Cerebellar cortex (tissue), 1 donor: ENCODE measurements around the gene ZNF417.
"Not testable (repeated sequence)": the region's sequence is repeated elsewhere in the genome, so short reads cannot be mapped to it uniquely, and the experiment has no call there.

Experiments
- DNase-seq: peaks from one replicate; pipeline ENCODE4 v3.0.0-alpha.2; 2015; ENCODE audit warnings: low spot score

The ZNF417 gene

DNA sequence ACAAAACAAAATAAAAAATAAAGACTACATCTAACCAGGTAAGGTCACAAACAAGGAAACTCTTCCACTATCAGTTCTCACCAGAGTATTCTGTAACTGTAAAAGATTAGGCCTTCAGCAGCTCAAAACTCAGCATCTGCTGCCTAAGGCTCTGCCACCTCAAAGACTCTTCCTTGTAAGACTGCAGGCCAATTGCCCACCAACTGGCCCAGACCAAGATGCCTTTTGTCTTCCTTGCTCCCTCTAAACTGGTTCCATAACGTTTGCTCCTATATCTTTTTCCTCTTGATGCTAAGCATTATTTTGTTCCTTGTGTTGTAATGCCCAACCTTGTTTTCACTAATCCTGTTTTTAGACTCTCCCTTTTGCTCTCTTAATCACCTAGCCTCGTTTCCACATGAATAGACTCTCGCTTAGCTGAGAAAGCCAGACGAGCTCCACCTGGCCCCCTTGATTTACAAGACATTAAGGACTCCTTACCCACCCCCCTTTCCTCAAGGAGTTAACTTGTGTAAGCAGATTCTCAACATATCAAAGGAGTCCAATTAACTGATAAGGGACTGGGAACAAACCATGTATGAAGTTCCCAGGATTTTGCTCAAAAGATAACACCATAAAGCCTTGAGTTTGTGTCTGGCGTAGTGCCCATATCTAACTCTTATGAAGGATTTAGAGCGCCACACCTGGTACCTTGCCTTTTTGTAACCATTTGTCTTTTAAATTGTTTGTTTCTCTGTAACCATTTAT is 29.0 kb downstream of the ZNF417 start:
- DNase-seq: no peak

DNA sequence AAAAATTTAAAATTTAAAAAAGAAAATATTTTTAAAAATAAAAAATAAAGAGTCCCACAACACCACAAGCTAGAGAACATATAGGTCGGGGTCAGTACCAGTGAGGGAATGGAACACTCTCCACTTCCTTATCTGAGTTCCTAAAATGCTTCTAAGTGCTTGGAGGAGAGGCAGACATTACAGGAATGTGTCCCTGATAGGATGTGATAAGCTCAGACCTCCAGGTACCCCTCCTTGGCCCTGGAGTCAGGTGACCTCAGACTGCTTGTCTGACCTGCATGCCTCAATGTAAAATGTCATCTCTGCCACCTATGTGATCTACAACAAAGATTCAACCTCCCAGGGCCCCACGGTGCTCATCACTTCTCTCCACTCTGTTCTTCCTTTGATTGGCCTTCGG is 30.3 kb downstream of the ZNF417 start:
- no peak for DNase-seq

- not testable (repeated sequence) for DNase-seq
These were observed 42.3 kb downstream of the ZNF417 start for GRCh38 chr19:57873883-57874799.

DNA sequence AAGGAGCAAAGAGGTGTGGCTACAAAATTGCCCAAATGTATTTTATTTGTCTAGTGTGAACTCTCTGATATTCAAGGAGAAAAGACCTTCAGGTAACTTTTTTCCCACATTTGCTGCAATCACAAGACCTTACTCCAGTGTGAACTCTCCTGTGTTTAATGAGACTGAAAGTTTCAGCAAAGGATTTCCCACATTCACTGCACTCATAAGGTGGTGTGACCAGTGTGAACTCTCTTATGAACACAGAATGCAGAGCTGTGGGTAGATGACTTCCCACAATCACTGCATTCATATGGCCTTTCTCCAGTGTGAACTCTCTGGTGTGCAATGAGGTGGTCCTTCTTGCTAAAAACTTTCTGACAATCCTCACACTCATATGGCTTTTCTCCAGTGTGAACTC is 43.9 kb downstream of the ZNF417 start:
- no peak for DNase-seq

DNA sequence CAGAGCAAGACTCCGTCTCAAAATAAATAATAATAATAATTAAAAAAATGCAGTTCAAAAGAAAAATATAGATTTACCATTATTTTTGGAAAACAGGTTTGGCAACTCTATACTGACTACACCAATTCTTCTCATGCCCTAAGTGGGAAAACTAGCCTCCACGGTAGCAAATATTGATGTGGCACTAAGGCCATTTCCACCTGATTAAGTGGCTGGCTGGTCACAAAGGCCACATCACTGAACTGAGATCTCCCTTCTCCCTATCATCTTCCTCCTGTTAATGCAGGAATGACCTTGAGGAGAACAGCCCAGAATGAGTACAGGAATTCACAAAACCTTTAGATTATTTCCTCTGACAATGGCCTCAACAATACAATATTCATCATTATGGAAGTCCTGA is 46.2 kb downstream of the ZNF417 start:
- no peak for DNase-seq

GRCh38 chr19:57869655-57870054 is 46.7 kb downstream of the ZNF417 start:
- DNase-seq: not testable (repeated sequence)

GRCh38 chr19:57867868-57868492 is 48.4 kb downstream of the ZNF417 start:
- DNase-seq: no peak
